Endothelial cell of umbilical vein (primary cell): Measurements from ENCODE around the gene GLYATL1. TPM values are rescaled to one million over a fixed set of nuclear protein-coding genes. Genes with fewer than 3 reads are reported as not detected.

Experiments used
- BruUV-seq: library from RNA; stranded (reverse); fragments of 400-500 nt; replicated peaks from 2 replicates; lab custom pipeline; 2021; lab: Mats Ljungman, UMichigan
- CTCF ChIA-PET: fragments of 300-600, 350-600 bp; sonication (Branson Sonifier 250); formaldehyde crosslinking; loops from one replicate; lab custom pipeline; 2021; ENCODE audit warnings: antibody characterized with exemption, inconsistent platforms; lab: Charles Lee
- POLR2A ChIA-PET: fragments of 300-600, 350-600 bp; sonication (Branson Sonifier 250); formaldehyde crosslinking; loops from one replicate; lab custom pipeline; 2021; ENCODE audit warnings: antibody characterized with exemption, inconsistent platforms; lab: Charles Lee
- DNase-seq: peaks from one replicate; pipeline ENCODE4 v3.0.0-alpha.2; 2011; ENCODE audit warnings: low read depth, low spot score
- FAIRE-seq: peaks from 2 replicates; lab custom pipeline; 2011; peaks lifted over from hg19 to GRCh38; lab: Jason Lieb, UNC
- H2AFZ ChIP-seq: 2 replicates; pipeline ENCODE4 v1.6.0; 2012; ENCODE audit warnings: low read depth, low read length, control low read depth, inconsistent platforms
- H3K27ac ChIP-seq: 2 replicates; pipeline ENCODE4 v1.5.1; 2011; ENCODE audit warnings: low read depth, mild to moderate bottlenecking, control low read depth, low read length, moderate library complexity; ENCODE audit not compliant: insufficient read depth
- H3K27me3 ChIP-seq, 2 experiments: 2 replicates each; pipeline versions ENCODE4 v1.6.0 to v1.6.1; 2011; ENCODE audit warnings: low read length in 2 of 2, mixed read lengths in 1 of 2; ENCODE audit not compliant: control insufficient read depth in 2 of 2, insufficient read depth in 2 of 2
- H3K36me3 ChIP-seq, 2 experiments: 2 replicates in 1 of 2; 3 replicates in 1 of 2; pipeline ENCODE4 v1.5.1; 2011; ENCODE audit warnings: low read length in 2 of 2, mild to moderate bottlenecking in 1 of 2, moderate library complexity in 1 of 2; ENCODE audit not compliant: control insufficient read depth in 2 of 2, insufficient read depth in 2 of 2; ENCODE audit errors: extremely low read depth in 1 of 2
- H3K4me1 ChIP-seq: 3 replicates; pipeline ENCODE4 v1.5.1; 2011; ENCODE audit warnings: mild to moderate bottlenecking, low read length; ENCODE audit not compliant: control insufficient read depth, insufficient read depth; ENCODE audit errors: extremely low read depth
- H3K4me2 ChIP-seq: 2 replicates; pipeline ENCODE4 v1.6.1; 2011; ENCODE audit warnings: low read length, control low read depth, mixed read lengths; ENCODE audit not compliant: insufficient read depth
- H3K4me3 ChIP-seq, 3 experiments: fragments of 200-600 bp in 1 of 3; sonication (generic), shearing (Covaris generic) in 1 of 3; replicated peaks in 1 of 3; 2 replicates each; pipeline ENCODE4 v1.5.1; 2011 to 2016; ENCODE audit warnings: control low read depth in 3 of 3, low read length in 3 of 3, mild to moderate bottlenecking in 2 of 3, inconsistent platforms in 1 of 3, low read depth in 1 of 3, moderate library complexity in 1 of 3; ENCODE audit not compliant: insufficient read depth in 1 of 3
- H3K79me2 ChIP-seq: 2 replicates; pipeline ENCODE4 v1.6.0; 2012; ENCODE audit warnings: low read length, inconsistent platforms; ENCODE audit not compliant: control insufficient read depth, insufficient read depth
- H3K9ac ChIP-seq: replicated peaks from 2 replicates; pipeline ENCODE3; 2011; ENCODE audit warnings: low read length, control low read depth; ENCODE audit not compliant: insufficient read depth; ENCODE audit errors: extremely low read depth
- H3K9me1 ChIP-seq: replicated peaks from 3 replicates; pipeline ENCODE4 v1.6.0; 2011; ENCODE audit warnings: mild to moderate bottlenecking, low read length; ENCODE audit not compliant: control insufficient read depth, insufficient read depth; ENCODE audit errors: extremely low read depth
- H3K9me3 ChIP-seq: replicated peaks from 2 replicates; pipeline ENCODE4 v1.5.1; 2012; ENCODE audit warnings: low read length, inconsistent platforms; ENCODE audit not compliant: control insufficient read depth, insufficient read depth
- H4K20me1 ChIP-seq: replicated peaks from 2 replicates; pipeline ENCODE3; 2011; ENCODE audit warnings: mild to moderate bottlenecking, low read length; ENCODE audit not compliant: control insufficient read depth, insufficient read depth; ENCODE audit errors: extremely low read depth
- EZH2 ChIP-seq: IDR thresholded peaks from 2 replicates; pipeline ENCODE4 v1.6.1; 2012; ENCODE audit warnings: borderline replicate concordance, low read depth, mild to moderate bottlenecking, moderate library complexity, low read length, inconsistent platforms; ENCODE audit not compliant: severe bottlenecking
- FOS ChIP-seq: IDR thresholded peaks from 2 replicates; pipeline ENCODE4 v1.6.1; 2011; ENCODE audit warnings: mild to moderate bottlenecking, low read length, moderate library complexity, borderline replicate concordance; ENCODE audit not compliant: insufficient read depth
- GATA2 ChIP-seq: IDR thresholded peaks from 2 replicates; pipeline ENCODE4 v1.7.0; 2011; ENCODE audit warnings: low read depth, mild to moderate bottlenecking, moderate library complexity, mixed read lengths, low read length; ENCODE audit not compliant: insufficient read length, insufficient read depth
- JUN ChIP-seq: IDR thresholded peaks from 2 replicates; pipeline ENCODE4 v1.6.1; 2011; ENCODE audit warnings: borderline replicate concordance, low read depth; ENCODE audit not compliant: insufficient read length, insufficient read depth
- MAX ChIP-seq: IDR thresholded peaks from 2 replicates; pipeline ENCODE4 v1.6.1; 2011; ENCODE audit not compliant: insufficient read depth, insufficient read length
- MYC ChIP-seq: IDR thresholded peaks from one replicate; pipeline ENCODE4 v1.6.1; 2011; ENCODE audit warnings: mild to moderate bottlenecking, low read depth, low read length
- POLR2A ChIP-seq: IDR thresholded peaks from 2 replicates; pipeline ENCODE4 v1.6.1; 2012; ENCODE audit warnings: low read depth, mild to moderate bottlenecking, control low read depth, low read length
- POLR2AphosphoS5 ChIP-seq: IDR thresholded peaks from 2 replicates; pipeline ENCODE4 v1.6.1; 2012; ENCODE audit warnings: low read depth, mild to moderate bottlenecking, control low read depth, low read length, moderate library complexity; ENCODE audit not compliant: insufficient read depth
- dilution Hi-C: fragments of 300-500 bp; cut with MboI; formaldehyde crosslinking; loops from one replicate; pipeline ENCODE4 v1.15.0; 2019; ENCODE audit warnings: low sequenced_read_pairs; ENCODE audit not compliant: extremely low pct_ligation_motif_present
- intact Hi-C: fragments of 100-400 bp; cut with micrococcal nuclease; formaldehyde crosslinking; loops from one replicate; pipeline ENCODE4 v1.10.0; 2022
- polyA plus RNA-seq, 4 experiments: library from polyadenylated mRNA; depleted of rRNA in 3 of 4; stranded (reverse) in 3 of 4; unstranded in 1 of 4; fragments of >200 nt; gene quantifications; 2 replicates each; pipeline versions ENCODE4 v1.2.1 to v1.2.3, GENCODE V29; 2011 to 2012; ENCODE audit warnings: missing spikeins in 1 of 4
- total RNA-seq: library from RNA; stranded (reverse); gene quantifications from 2 replicates; pipeline ENCODE4 v1.2.3, GENCODE V29; 2021
- TF ChIP-seq, protein P1 (sequence below), 2 donors: IDR thresholded peaks; 1 replicate in 1 of 2; 2 replicates in 1 of 2; pipeline ENCODE4 v1.5.1; 2011; ENCODE audit warnings: low read length in 2 of 2, mild to moderate bottlenecking in 2 of 2, moderate library complexity in 2 of 2, control low read depth in 1 of 2, inconsistent platforms in 1 of 2, low read depth in 1 of 2; ENCODE audit not compliant: insufficient read depth in 1 of 2; ENCODE audit errors: extremely low read depth in 1 of 2

GLYATL1 gene
- total and polyA plus RNA-seq, 2 donors (not counting 3 experiments of a cell fraction or from before 2014, with no cell fraction given) = not detected

GRCh38 chr11:58957922-58958321, 18.6 kb downstream of the GLYATL1 start:
- no peaks in the 10 kb centered on the region for H3K27me3 ChIP-seq
- DNase-seq = no peak
- no peaks in the 10 kb centered on the region for H3K9me1 ChIP-seq
- CTCF ChIA-PET = interaction anchor here (0.9 to 1.5 kb wide), 3 partner anchors 10 to 200 kb away, joined by 3 to 8 read pairs (median 7); no protein-coding TSS in a partner anchor
- no peak overlapping the region for H3K4me2 ChIP-seq
- no peak overlapping the region for H3K27ac ChIP-seq
- TF ChIP-seq EZH2 (no peak), MAX (no peak), POLR2A (no peak), MYC (no peak), FOS (no peak), GATA2 (no peak), POLR2AphosphoS5 (no peak), JUN (no peak)
- TF ChIP-seq, protein P1, sequence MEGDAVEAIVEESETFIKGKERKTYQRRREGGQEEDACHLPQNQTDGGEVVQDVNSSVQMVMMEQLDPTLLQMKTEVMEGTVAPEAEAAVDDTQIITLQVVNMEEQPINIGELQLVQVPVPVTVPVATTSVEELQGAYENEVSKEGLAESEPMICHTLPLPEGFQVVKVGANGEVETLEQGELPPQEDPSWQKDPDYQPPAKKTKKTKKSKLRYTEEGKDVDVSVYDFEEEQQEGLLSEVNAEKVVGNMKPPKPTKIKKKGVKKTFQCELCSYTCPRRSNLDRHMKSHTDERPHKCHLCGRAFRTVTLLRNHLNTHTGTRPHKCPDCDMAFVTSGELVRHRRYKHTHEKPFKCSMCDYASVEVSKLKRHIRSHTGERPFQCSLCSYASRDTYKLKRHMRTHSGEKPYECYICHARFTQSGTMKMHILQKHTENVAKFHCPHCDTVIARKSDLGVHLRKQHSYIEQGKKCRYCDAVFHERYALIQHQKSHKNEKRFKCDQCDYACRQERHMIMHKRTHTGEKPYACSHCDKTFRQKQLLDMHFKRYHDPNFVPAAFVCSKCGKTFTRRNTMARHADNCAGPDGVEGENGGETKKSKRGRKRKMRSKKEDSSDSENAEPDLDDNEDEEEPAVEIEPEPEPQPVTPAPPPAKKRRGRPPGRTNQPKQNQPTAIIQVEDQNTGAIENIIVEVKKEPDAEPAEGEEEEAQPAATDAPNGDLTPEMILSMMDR (IDR thresholded peaks at IDR 0.05; ENCODE audit: extremely low read depth in 1 of 2, insufficient read depth in 1 of 2, low read depth in 1 of 2, low read length in 2 of 2) = no peak
- no peaks in the 10 kb centered on the region for H3K79me2 ChIP-seq
- no peak overlapping the region for H3K9ac ChIP-seq
- no peak overlapping the region for H3K4me3 ChIP-seq
- no peaks in the 10 kb centered on the region for H3K9me3 ChIP-seq
- dilution Hi-C loops (no loop called here), intact Hi-C loops (loop anchor here (1.0 kb wide), 3 partner anchors 100 to 200 kb away; no protein-coding TSS in a partner anchor)
- no peaks in the 10 kb centered on the region for H3K4me1 ChIP-seq
- no TSS peak for BruUV-seq
- H2AFZ ChIP-seq = no peak overlapping the region
- POLR2A ChIA-PET = no interaction called here
- H4K20me1 ChIP-seq = no peaks in the 10 kb centered on the region
- FAIRE-seq = no peak
- no peaks in the 10 kb centered on the region for H3K36me3 ChIP-seq
